Activated CD8-positive, alpha-beta T cell treated with anti-CD3 and anti-CD28 coated beads for 36 hours (primary cell): ENCODE measurements around the gene LTBP3. TPM values are rescaled to one million over a fixed set of nuclear protein-coding genes. Genes with fewer than 3 reads are reported as not detected.

Experiments
- ATAC-seq: fragments of 200-7000 bp; cut with Tn5 transposase; one replicate; pipeline ENCODE4 v1.10.0; 2021; ENCODE audit warnings: mild to moderate bottlenecking, moderate library complexity
- CTCF ChIA-PET: fragments of 350-600 bp; sonication (Branson Sonifier 250); formaldehyde crosslinking; loops from one replicate; lab custom pipeline; 2021; ENCODE audit warnings: antibody characterized with exemption; lab: Charles Lee
- POLR2A ChIA-PET: fragments of 350-600 bp; sonication (Branson Sonifier 250); formaldehyde crosslinking; loops from one replicate; lab custom pipeline; 2021; ENCODE audit warnings: antibody characterized with exemption; lab: Charles Lee
- DNase-seq: peaks from one replicate; pipeline ENCODE4 v3.0.0-alpha.2; 2020
- H3K27ac Mint-ChIP-seq: one replicate; pipeline ENCODE4 v1.8.0; 2021; ENCODE audit warnings: mild to moderate bottlenecking, mixed read lengths
- H3K27me3 Mint-ChIP-seq: one replicate; pipeline ENCODE4 v1.8.0; 2021; ENCODE audit warnings: mixed read lengths
- H3K36me3 Mint-ChIP-seq: one replicate; pipeline ENCODE4 v1.8.0; 2021; ENCODE audit warnings: low read depth, mixed read lengths
- H3K4me1 Mint-ChIP-seq: one replicate; pipeline ENCODE4 v1.8.0; 2021; ENCODE audit warnings: low read depth, mixed read lengths
- H3K4me3 Mint-ChIP-seq: one replicate; pipeline ENCODE4 v1.8.0; 2021; ENCODE audit warnings: mild to moderate bottlenecking, moderate library complexity, mixed read lengths
- H3K9me3 Mint-ChIP-seq: one replicate; pipeline ENCODE4 v1.8.0; 2021; ENCODE audit warnings: mixed read lengths
- CTCF ChIP-seq: fragments of 200-600 bp; IDR thresholded peaks from one replicate; pipeline ENCODE4 v1.8.0; 2022; ENCODE audit warnings: antibody characterized with exemption, mild to moderate bottlenecking
- intact Hi-C: fragments of 100-400 bp; cut with micrococcal nuclease; formaldehyde crosslinking; loops from one replicate; pipeline ENCODE4 v1.10.0; 2022
- total RNA-seq, 2 experiments: library from RNA; stranded (reverse); gene quantifications; one replicate each; pipeline ENCODE4 v1.2.3, GENCODE V29; 2021

Gene LTBP3
- total RNA-seq, 2 experiments from 2014 or later: 55.4 to 56.0 TPM

GRCh38 chr11:65539744-65540289, 18.3 kb downstream of the LTBP3 start:
- H3K4me1 Mint-ChIP-seq: peaks cover 17% of the 10 kb centered on the region
- CTCF ChIA-PET: interaction anchor here (0.6 to 3.4 kb wide), 29 partner anchors 9 to 206 kb away, joined by 3 to 59 read pairs (median 6); partner anchors contain the start of genes DPF2, EHBP1L1, FAM89B and KAT5
- H3K9me3 Mint-ChIP-seq: no peaks in the 10 kb centered on the region
- intact Hi-C loops: loop anchor here (5.0 kb wide), 1 partner anchor 37 kb away; the partner anchor contains the start of gene EHBP1L1
- no peaks in the 10 kb centered on the region for H3K27me3 Mint-ChIP-seq
- peak; percentile 54 for TF ChIP-seq CTCF
- H3K27ac Mint-ChIP-seq: peak overlapping the region; percentile 86
- POLR2A ChIA-PET: interaction anchor here (0.6 to 4.4 kb wide), 20 partner anchors 9 to 155 kb away, joined by 3 to 26 read pairs (median 6); partner anchors contain the start of genes EHBP1L1, FAM89B, KCNK7 and MALAT1
- ATAC-seq (peak; percentile 70), DNase-seq (no peak)
- H3K4me3 Mint-ChIP-seq: peak overlapping the region; percentile 76
- peaks cover 4% of the 10 kb centered on the region for H3K36me3 Mint-ChIP-seq

- H3K27me3 Mint-ChIP-seq: no peaks in the 10 kb centered on the region
- H3K9me3 Mint-ChIP-seq: no peaks in the 10 kb centered on the region
- no peak for TF ChIP-seq CTCF
- CTCF ChIA-PET: interaction anchor here (1.2 to 3.3 kb wide), 15 partner anchors 9 to 173 kb away, joined by 4 to 59 read pairs (median 10); partner anchors contain the start of genes FAM89B, KAT5, KCNK7 and LTBP3
- H3K27ac Mint-ChIP-seq: no peak overlapping the region
- H3K36me3 Mint-ChIP-seq: peaks cover 9% of the 10 kb centered on the region
- ATAC-seq: no peak
- POLR2A ChIA-PET: interaction anchor here (0.6 to 4.4 kb wide), 17 partner anchors 8 to 76 kb away, joined by 3 to 26 read pairs (median 5); partner anchors contain the start of genes EHBP1L1, FAM89B, KCNK7 and SCYL1
- DNase-seq: no peak
- H3K4me1 Mint-ChIP-seq: peaks cover 14% of the 10 kb centered on the region
- H3K4me3 Mint-ChIP-seq: no peak overlapping the region
- intact Hi-C loops: no loop called here
These were observed 19.0 kb downstream of the LTBP3 start for GRCh38 chr11:65538915-65539743.

GRCh38 chr11:65538232-65538914, 19.8 kb downstream of the LTBP3 start:
- no peak for ATAC-seq
- Mint-ChIP-seq H3K9me3 (no peaks in the 10 kb centered on the region), H3K36me3 (peaks cover 9% of the 10 kb centered on the region), H3K4me1 (peaks cover 14% of the 10 kb centered on the region), H3K4me3 (no peak overlapping the region), H3K27ac (peak overlapping the region; percentile 30), H3K27me3 (no peaks in the 10 kb centered on the region)
- DNase-seq: no peak
- intact Hi-C loops: no loop called here
- POLR2A ChIA-PET: interaction anchor here (0.9 to 3.9 kb wide), 6 partner anchors 12 to 62 kb away, joined by 3 to 25 read pairs (median 6); partner anchors contain the start of genes EHBP1L1, FAM89B and SCYL1
- CTCF ChIA-PET: interaction anchor here (1.0 to 1.4 kb wide), 4 partner anchors 13 to 50 kb away, joined by 3 to 4 read pairs (median 4); partner anchors contain the start of genes EHBP1L1 and SCYL1
- TF ChIP-seq CTCF: no peak

- peak overlapping the region; percentile 30 for H3K27ac Mint-ChIP-seq
- intact Hi-C loops: no loop called here
- ATAC-seq (no peak), DNase-seq (no peak)
- CTCF ChIA-PET: interaction anchor here (1.0 to 1.4 kb wide), 4 partner anchors 13 to 50 kb away, joined by 3 to 4 read pairs (median 4); partner anchors contain the start of genes EHBP1L1 and SCYL1
- H3K4me1 Mint-ChIP-seq: peaks cover 14% of the 10 kb centered on the region
- H3K36me3 Mint-ChIP-seq: peaks cover 9% of the 10 kb centered on the region
- no peak overlapping the region for H3K4me3 Mint-ChIP-seq
- TF ChIP-seq CTCF: no peak
- POLR2A ChIA-PET: interaction anchor here (0.8 to 3.9 kb wide), 5 partner anchors 8 to 39 kb away, joined by 3 to 18 read pairs (median 5); partner anchors contain the start of genes EHBP1L1, MALAT1 and SCYL1
- no peaks in the 10 kb centered on the region for H3K27me3 Mint-ChIP-seq
- H3K9me3 Mint-ChIP-seq: no peaks in the 10 kb centered on the region
These were observed 20.4 kb downstream of the LTBP3 start for GRCh38 chr11:65537620-65538231.
